ENCODE measurements around the gene POLE3. TPM values are rescaled to one million over a fixed set of nuclear protein-coding genes. Genes with fewer than 3 reads are reported as not detected.

Gene POLE3
- total and polyA plus RNA-seq, 2 experiments from 2014 or later = 39.2 to 81.3 TPM

DNA sequence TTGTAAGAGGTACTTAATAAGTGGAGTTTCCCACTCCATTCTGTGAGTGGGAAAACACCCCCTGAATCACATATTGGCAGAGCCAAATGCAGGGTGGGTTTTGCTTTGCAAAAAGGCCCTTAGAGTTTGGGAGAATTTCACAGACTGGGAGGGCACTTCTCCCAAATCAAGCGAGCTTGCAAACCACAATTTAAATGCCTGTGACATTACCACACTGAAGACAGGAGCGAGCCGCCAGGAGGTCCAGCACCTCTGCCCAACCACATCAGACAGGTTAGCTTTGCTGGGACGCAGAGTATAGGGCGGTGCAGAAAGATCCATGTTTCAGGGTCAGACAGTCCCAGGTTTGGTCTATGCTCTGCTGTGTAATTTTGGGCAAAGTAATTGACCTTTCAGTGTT lies 11.7 kb downstream of the POLE3 start (continued):
- TF ChIP-seq, protein P1, sequence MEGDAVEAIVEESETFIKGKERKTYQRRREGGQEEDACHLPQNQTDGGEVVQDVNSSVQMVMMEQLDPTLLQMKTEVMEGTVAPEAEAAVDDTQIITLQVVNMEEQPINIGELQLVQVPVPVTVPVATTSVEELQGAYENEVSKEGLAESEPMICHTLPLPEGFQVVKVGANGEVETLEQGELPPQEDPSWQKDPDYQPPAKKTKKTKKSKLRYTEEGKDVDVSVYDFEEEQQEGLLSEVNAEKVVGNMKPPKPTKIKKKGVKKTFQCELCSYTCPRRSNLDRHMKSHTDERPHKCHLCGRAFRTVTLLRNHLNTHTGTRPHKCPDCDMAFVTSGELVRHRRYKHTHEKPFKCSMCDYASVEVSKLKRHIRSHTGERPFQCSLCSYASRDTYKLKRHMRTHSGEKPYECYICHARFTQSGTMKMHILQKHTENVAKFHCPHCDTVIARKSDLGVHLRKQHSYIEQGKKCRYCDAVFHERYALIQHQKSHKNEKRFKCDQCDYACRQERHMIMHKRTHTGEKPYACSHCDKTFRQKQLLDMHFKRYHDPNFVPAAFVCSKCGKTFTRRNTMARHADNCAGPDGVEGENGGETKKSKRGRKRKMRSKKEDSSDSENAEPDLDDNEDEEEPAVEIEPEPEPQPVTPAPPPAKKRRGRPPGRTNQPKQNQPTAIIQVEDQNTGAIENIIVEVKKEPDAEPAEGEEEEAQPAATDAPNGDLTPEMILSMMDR (conservative IDR thresholded peaks at IDR 0.05; ENCODE audit: low read depth in 2 of 2) = no peak
- TF ChIP-seq STAT1 (IDR thresholded peaks at IDR 0.05; ENCODE audit: unreplicated experiment) (no peak), EZH2phosphoT487 (IDR thresholded peaks at IDR 0.05; ENCODE audit: unreplicated experiment) (no peak)

DNA sequence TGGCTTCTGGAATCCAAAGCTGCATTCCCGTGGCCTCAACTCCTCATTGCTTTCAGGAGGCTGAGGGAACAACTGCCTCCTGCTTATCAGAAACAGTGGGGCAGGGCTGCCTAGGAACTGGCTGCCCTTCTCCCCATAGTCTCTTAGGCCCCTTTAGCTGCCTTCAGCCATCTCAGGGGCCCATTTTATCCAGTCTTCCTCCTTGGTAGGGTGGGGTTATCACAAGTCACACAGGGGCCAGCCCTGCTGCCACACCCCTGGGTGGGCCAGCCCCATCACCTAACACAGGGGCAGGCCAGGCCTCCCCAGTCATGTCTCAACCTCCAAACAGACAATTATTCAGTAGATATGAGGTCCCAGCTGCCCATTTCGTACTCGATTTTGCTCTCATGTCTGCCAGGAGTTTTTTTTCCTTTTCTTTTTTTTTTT lies 13.3 kb downstream of the POLE3 start:
- Histone ChIP-seq H3K36me3 (ENCODE audit: insufficient read depth) (no peaks in the 10 kb centered on the region), H3K9me2 (ENCODE audit: insufficient read depth) (no peaks in the 10 kb centered on the region)

More for the DNA sequence above, 13.3 kb downstream of the POLE3 start:
- Histone ChIP-seq H2AFZ (no peak overlapping the region), H3K4me2 (no peak overlapping the region), H3K4me1 (ENCODE audit: insufficient read depth) (no peaks in the 10 kb centered on the region), H3K27me3 (ENCODE audit: insufficient read depth) (no peaks in the 10 kb centered on the region), H3K4me3 (no peak overlapping the region), H3K27ac (ENCODE audit: low read depth) (no peak overlapping the region), H3F3A (replicated peaks; ENCODE audit: low read depth) (0 out of 2 replicates have a peak, but pooled peaks cover 3% of the 10 kb centered on the region), H4K20me1 (replicated peaks; ENCODE audit: insufficient read depth) (0 out of 2 replicates have a peak, but pooled peaks cover 2% of the 10 kb centered on the region), H3K79me2 (replicated peaks; ENCODE audit: insufficient read depth) (no peaks in the 10 kb centered on the region)
- H3K27me3 Mint-ChIP-seq (ENCODE audit: insufficient read depth, low read depth, poor library complexity) = peaks cover 4% of the 10 kb centered on the region
- TF ChIP-seq POLR2AphosphoS5 (IDR thresholded peaks at IDR 0.05; ENCODE audit: low read depth) (no peak), ZNF114 (CRISPR knock-in tag; IDR thresholded peaks at IDR 0.05) (no peak), ZNF331 (CRISPR knock-in tag; IDR thresholded peaks at IDR 0.05; ENCODE audit: low read depth) (no peak), STAT1 (IDR thresholded peaks at IDR 0.05; ENCODE audit: unreplicated experiment) (no peak)
- TF ChIP-seq, protein P1 (conservative IDR thresholded peaks at IDR 0.05; ENCODE audit: low read depth in 2 of 2) = no peak
- TF ChIP-seq, protein P2, sequence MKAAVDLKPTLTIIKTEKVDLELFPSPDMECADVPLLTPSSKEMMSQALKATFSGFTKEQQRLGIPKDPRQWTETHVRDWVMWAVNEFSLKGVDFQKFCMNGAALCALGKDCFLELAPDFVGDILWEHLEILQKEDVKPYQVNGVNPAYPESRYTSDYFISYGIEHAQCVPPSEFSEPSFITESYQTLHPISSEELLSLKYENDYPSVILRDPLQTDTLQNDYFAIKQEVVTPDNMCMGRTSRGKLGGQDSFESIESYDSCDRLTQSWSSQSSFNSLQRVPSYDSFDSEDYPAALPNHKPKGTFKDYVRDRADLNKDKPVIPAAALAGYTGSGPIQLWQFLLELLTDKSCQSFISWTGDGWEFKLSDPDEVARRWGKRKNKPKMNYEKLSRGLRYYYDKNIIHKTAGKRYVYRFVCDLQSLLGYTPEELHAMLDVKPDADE (IDR thresholded peaks at IDR 0.05) = no peak
- peaks cover 3% of the 10 kb centered on the region; the same call in 2 of the 3 replicates for H3K36me3 Mint-ChIP-seq (ENCODE audit: low read depth)
- H3K27ac Mint-ChIP-seq = no peak overlapping the region
- H3K9me3 Mint-ChIP-seq = no peaks in the 10 kb centered on the region
- H3K4me3 Mint-ChIP-seq = no peak overlapping the region
- H3K4me1 Mint-ChIP-seq = peaks cover 4% of the 10 kb centered on the region; the same call in 2 of the 3 replicates
- ATAC-seq (no peak), DNase-seq (ENCODE audit: low spot score) (no peak)
